ENCODE measurements around the gene CCL13. TPM values are rescaled to one million over a fixed set of nuclear protein-coding genes. Genes with fewer than 3 reads are reported as not detected.

The CCL13 gene
- total and polyA plus RNA-seq, 12 donors = 0.17 to 17.6 (median 2.0) TPM

- Histone ChIP-seq H3K27ac (no peak overlapping the region), H3K4me1 (replicated peaks in 1 of 2) (no peaks in the 10 kb centered on the region), H3K27me3 (no peaks in the 10 kb centered on the region), H3K4me3 (no peak overlapping the region), H3K9me3 (replicated peaks in 1 of 3) (no peaks in the 10 kb centered on the region), H3K36me3 (replicated peaks in 1 of 2) (no peaks in the 10 kb centered on the region)
- no peak for DNase-seq
- TF ChIP-seq CTCF (IDR thresholded peaks at IDR 0.05) (no peak), POLR2A (IDR thresholded peaks at IDR 0.05) (no peak)
- 17 to 27% (median 20%) methylated on average over 1 of the region's 1 CpG for WGBS, 4 donors
- intact Hi-C loops (cut with DNase I) = no loop called here
Measured at GRCh38 chr17:34366010-34366409, 9.7 kb downstream of the CCL13 start.

- intact Hi-C loops (cut with DNase I) = no loop called here
- Histone ChIP-seq H3K4me3 (no peak overlapping the region), H3K36me3 (replicated peaks in 1 of 2) (no peaks in the 10 kb centered on the region), H3K9me3 (replicated peaks in 1 of 3) (no peaks in the 10 kb centered on the region), H3K27me3 (no peaks in the 10 kb centered on the region), H3K27ac (no peak overlapping the region), H3K4me1 (replicated peaks in 1 of 2) (no peaks in the 10 kb centered on the region)
- TF ChIP-seq POLR2A (IDR thresholded peaks at IDR 0.05) = no peak
- DNase-seq = no peak
- 61 to 72% (median 66%) methylated on average over 3 to 4 of the region's 4 CpGs for WGBS, 4 donors
Measured at GRCh38 chr17:34366529-34367107, 10.3 kb downstream of the CCL13 start.

GRCh38 chr17:34367486-34368195 is 11.4 kb downstream of the CCL13 start:
- Histone ChIP-seq H3K4me3 (no peak overlapping the region), H3K27ac (no peak overlapping the region), H3K4me1 (replicated peaks in 1 of 2) (no peaks in the 10 kb centered on the region), H3K36me3 (replicated peaks in 1 of 2) (no peaks in the 10 kb centered on the region), H3K27me3 (no peaks in the 10 kb centered on the region), H3K9me3 (replicated peaks in 1 of 3) (no peaks in the 10 kb centered on the region)
- DNase-seq = no peak
- no peak for TF ChIP-seq CTCF (IDR thresholded peaks at IDR 0.05)
- no peak for TF ChIP-seq POLR2A (IDR thresholded peaks at IDR 0.05)
- intact Hi-C loops (cut with DNase I) = no loop called here
- WGBS, 4 donors = 75 to 85% (median 79%) methylated on average over 9 of the region's 9 CpGs

GRCh38 chr17:34368196-34368945 is 12.1 kb downstream of the CCL13 start:
- DNase-seq = no peak
- Histone ChIP-seq H3K27me3 (no peaks in the 10 kb centered on the region), H3K4me1 (replicated peaks in 1 of 2) (no peaks in the 10 kb centered on the region), H3K9me3 (replicated peaks in 1 of 3) (no peaks in the 10 kb centered on the region), H3K27ac (no peak overlapping the region), H3K36me3 (replicated peaks in 1 of 2) (no peaks in the 10 kb centered on the region), H3K4me3 (no peak overlapping the region)
- intact Hi-C loops (cut with DNase I) = no loop called here
- TF ChIP-seq CTCF (IDR thresholded peaks at IDR 0.05) (no peak), POLR2A (IDR thresholded peaks at IDR 0.05) (no peak)
- WGBS, 4 donors = 67 to 71% (median 69%) methylated on average over 9 of the region's 9 CpGs

Data from adrenal gland (tissue), 12 donors.